GM11168 (cell line): ENCODE results near the gene TRAPPC10.

Experiments used
- in situ Hi-C: fragments of 300-500 bp; cut with MboI; formaldehyde crosslinking; loops from one replicate; pipeline ENCODE4 v1.12.0; 2022; ENCODE audit warnings: low sequenced_read_pairs; ENCODE audit not compliant: unreplicated experiment

The TRAPPC10 gene

GRCh38 chr21:44063151-44063912 is 51.2 kb downstream of the TRAPPC10 start:
- in situ Hi-C loops, result no loop called here

- in situ Hi-C loops, result no loop called here
Measured at GRCh38 chr21:44064852-44065403, 52.8 kb downstream of the TRAPPC10 start.

- in situ Hi-C loops, result no loop called here
Measured at GRCh38 chr21:44065428-44065827, 53.3 kb downstream of the TRAPPC10 start.

- in situ Hi-C loops, result no loop called here
Measured at GRCh38 chr21:44066116-44066515, 54.0 kb downstream of the TRAPPC10 start.

- in situ Hi-C loops, result no loop called here
Measured at GRCh38 chr21:44067011-44067839, 55.1 kb downstream of the TRAPPC10 start.

GRCh38 chr21:44070391-44070790 is 58.3 kb downstream of the TRAPPC10 start:
- in situ Hi-C loops, result no loop called here

GRCh38 chr21:44071359-44072104 is 59.4 kb downstream of the TRAPPC10 start:
- in situ Hi-C loops, result no loop called here

- in situ Hi-C loops, result no loop called here
Measured at GRCh38 chr21:44072111-44072510, 60.0 kb downstream of the TRAPPC10 start.

GRCh38 chr21:44074315-44074958 is 62.3 kb downstream of the TRAPPC10 start:
- in situ Hi-C loops, result no loop called here

- in situ Hi-C loops, result no loop called here
Measured at GRCh38 chr21:44076316-44076715, 64.2 kb downstream of the TRAPPC10 start.

- in situ Hi-C loops, result no loop called here
Measured at GRCh38 chr21:44078411-44078981, 66.4 kb downstream of the TRAPPC10 start.

- in situ Hi-C loops, result no loop called here
Measured at GRCh38 chr21:44079446-44079845, 67.3 kb downstream of the TRAPPC10 start.

- in situ Hi-C loops, result no loop called here
Measured at GRCh38 chr21:44079846-44080245, 67.7 kb downstream of the TRAPPC10 start.

GRCh38 chr21:44082648-44083440 is 70.7 kb downstream of the TRAPPC10 start:
- in situ Hi-C loops, result no loop called here

- in situ Hi-C loops, result no loop called here
Measured at GRCh38 chr21:44083631-44084291, 71.7 kb downstream of the TRAPPC10 start.

- in situ Hi-C loops, result no loop called here
Measured at GRCh38 chr21:44084496-44085241, 72.6 kb downstream of the TRAPPC10 start.

- in situ Hi-C loops, result no loop called here
Measured at GRCh38 chr21:44085491-44086321, 73.6 kb downstream of the TRAPPC10 start.
